ENCODE measurements around the gene CRCP. TPM values are rescaled to one million over a fixed set of nuclear protein-coding genes. Genes with fewer than 3 reads are reported as not detected.
"Not testable (repeated sequence)": the region's sequence is repeated elsewhere in the genome, so short reads cannot be mapped to it uniquely, and the experiment has no call there.

The CRCP gene
- total RNA-seq, 1 donor from 2014 or later: 23.3 TPM

GRCh38 chr7:66118603-66119002 lies 4.0 kb downstream of the CRCP start:
- no peak for DNase-seq (ENCODE audit: low spot score)
- Mint-ChIP-seq H3K36me3 (ENCODE audit: low read depth) (no peaks in the 10 kb centered on the region), H3K4me3 (ENCODE audit: unreplicated experiment) (no peak overlapping the region), H3K4me1 (ENCODE audit: low read depth) (peaks cover 29% of the 10 kb centered on the region), H3K27me3 (ENCODE audit: low read depth) (no peaks in the 10 kb centered on the region), H3K9me3 (ENCODE audit: low read depth) (no peaks in the 10 kb centered on the region), H3K27ac (ENCODE audit: unreplicated experiment) (no peak overlapping the region)
- no peak for TF ChIP-seq CTCF (IDR thresholded peaks at IDR 0.05)

- Mint-ChIP-seq H3K27ac (ENCODE audit: unreplicated experiment) (peak overlapping the region; percentile 49), H3K9me3 (ENCODE audit: low read depth) (no peaks in the 10 kb centered on the region), H3K4me1 (ENCODE audit: low read depth) (peaks cover 30% of the 10 kb centered on the region), H3K36me3 (ENCODE audit: low read depth) (no peaks in the 10 kb centered on the region), H3K27me3 (ENCODE audit: low read depth) (no peaks in the 10 kb centered on the region), H3K4me3 (ENCODE audit: unreplicated experiment) (no peak overlapping the region)
- TF ChIP-seq CTCF (IDR thresholded peaks at IDR 0.05): no peak
- DNase-seq (ENCODE audit: low spot score): no peak
Measured at GRCh38 chr7:66119245-66119850, 4.7 kb downstream of the CRCP start.

GRCh38 chr7:66123175-66123528 lies 8.5 kb downstream of the CRCP start:
- Mint-ChIP-seq H3K4me3 (ENCODE audit: unreplicated experiment) (no peak overlapping the region), H3K9me3 (ENCODE audit: low read depth) (no peaks in the 10 kb centered on the region), H3K4me1 (ENCODE audit: low read depth) (peaks cover 18% of the 10 kb centered on the region), H3K36me3 (ENCODE audit: low read depth) (no peaks in the 10 kb centered on the region), H3K27me3 (ENCODE audit: low read depth) (no peaks in the 10 kb centered on the region), H3K27ac (ENCODE audit: unreplicated experiment) (no peak overlapping the region)
- DNase-seq (ENCODE audit: low spot score): no peak
- no peak for TF ChIP-seq CTCF (IDR thresholded peaks at IDR 0.05)

GRCh38 chr7:66124569-66124861 lies 9.9 kb downstream of the CRCP start:
- not testable (repeated sequence) for H3K36me3 Mint-ChIP-seq (ENCODE audit: low read depth); H3K9me3 Mint-ChIP-seq (ENCODE audit: low read depth); DNase-seq (ENCODE audit: low spot score); H3K4me3 Mint-ChIP-seq (ENCODE audit: unreplicated experiment); H3K27me3 Mint-ChIP-seq (ENCODE audit: low read depth)
- Mint-ChIP-seq H3K4me1 (ENCODE audit: low read depth) (peaks cover 18% of the 10 kb centered on the region), H3K27ac (ENCODE audit: unreplicated experiment) (peak overlapping the region; percentile 70)

- no peaks in the 10 kb centered on the region for H3K27me3 Mint-ChIP-seq (ENCODE audit: low read depth)
- DNase-seq (ENCODE audit: low spot score): no peak
- H3K4me3 Mint-ChIP-seq (ENCODE audit: unreplicated experiment): no peak overlapping the region
- peaks cover 18% of the 10 kb centered on the region for H3K4me1 Mint-ChIP-seq (ENCODE audit: low read depth)
- no peaks in the 10 kb centered on the region for H3K36me3 Mint-ChIP-seq (ENCODE audit: low read depth)
- no peak for TF ChIP-seq CTCF (IDR thresholded peaks at IDR 0.05)
- H3K9me3 Mint-ChIP-seq (ENCODE audit: low read depth): no peaks in the 10 kb centered on the region
- peak overlapping the region; percentile 70 for H3K27ac Mint-ChIP-seq (ENCODE audit: unreplicated experiment)
Measured at GRCh38 chr7:66125052-66125694, 10.5 kb downstream of the CRCP start.

GRCh38 chr7:66125781-66126352 lies 11.2 kb downstream of the CRCP start:
- peaks cover 18% of the 10 kb centered on the region for H3K4me1 Mint-ChIP-seq (ENCODE audit: low read depth)
- DNase-seq (ENCODE audit: low spot score); H3K9me3 Mint-ChIP-seq (ENCODE audit: low read depth); H3K27me3 Mint-ChIP-seq (ENCODE audit: low read depth); H3K4me3 Mint-ChIP-seq (ENCODE audit: unreplicated experiment); H3K36me3 Mint-ChIP-seq (ENCODE audit: low read depth): not testable (repeated sequence)
- peak overlapping the region; percentile 24 for H3K27ac Mint-ChIP-seq (ENCODE audit: unreplicated experiment)

GRCh38 chr7:66127172-66127571 lies 12.5 kb downstream of the CRCP start:
- not testable (repeated sequence) for H3K4me3 Mint-ChIP-seq (ENCODE audit: unreplicated experiment); DNase-seq (ENCODE audit: low spot score); H3K9me3 Mint-ChIP-seq (ENCODE audit: low read depth); H3K27ac Mint-ChIP-seq (ENCODE audit: unreplicated experiment); H3K27me3 Mint-ChIP-seq (ENCODE audit: low read depth); H3K36me3 Mint-ChIP-seq (ENCODE audit: low read depth)
- peaks cover 18% of the 10 kb centered on the region for H3K4me1 Mint-ChIP-seq (ENCODE audit: low read depth)

All from chondrocyte (in vitro differentiated cells).